Cardiac septum (tissue), 1 donor: ENCODE data around the gene METRNL. TPM values are rescaled to one million over a fixed set of nuclear protein-coding genes. Genes with fewer than 3 reads are reported as not detected.

Experiments
- DNase-seq: peaks from one replicate; pipeline ENCODE4 v3.0.0-alpha.2; 2020; ENCODE audit warnings: low spot score
- intact Hi-C: fragments of 100-400 bp; cut with DNase I; formaldehyde crosslinking; loops from one replicate; pipeline ENCODE4 v1.14.0; 2022
- total RNA-seq: library from RNA; stranded (reverse); fragmentation: NEBNext Ultra II Directional; extraction: Animal tissue kit (Norgen Biotek cat#: 25700); gene quantifications from one replicate; pipeline ENCODE4 v1.2.1, GENCODE V29; 2021
- donor health status: DM: no; HTN: no; CAD: no.

The METRNL gene
- total RNA-seq, 1 donor from 2014 or later = 104 TPM

DNA sequence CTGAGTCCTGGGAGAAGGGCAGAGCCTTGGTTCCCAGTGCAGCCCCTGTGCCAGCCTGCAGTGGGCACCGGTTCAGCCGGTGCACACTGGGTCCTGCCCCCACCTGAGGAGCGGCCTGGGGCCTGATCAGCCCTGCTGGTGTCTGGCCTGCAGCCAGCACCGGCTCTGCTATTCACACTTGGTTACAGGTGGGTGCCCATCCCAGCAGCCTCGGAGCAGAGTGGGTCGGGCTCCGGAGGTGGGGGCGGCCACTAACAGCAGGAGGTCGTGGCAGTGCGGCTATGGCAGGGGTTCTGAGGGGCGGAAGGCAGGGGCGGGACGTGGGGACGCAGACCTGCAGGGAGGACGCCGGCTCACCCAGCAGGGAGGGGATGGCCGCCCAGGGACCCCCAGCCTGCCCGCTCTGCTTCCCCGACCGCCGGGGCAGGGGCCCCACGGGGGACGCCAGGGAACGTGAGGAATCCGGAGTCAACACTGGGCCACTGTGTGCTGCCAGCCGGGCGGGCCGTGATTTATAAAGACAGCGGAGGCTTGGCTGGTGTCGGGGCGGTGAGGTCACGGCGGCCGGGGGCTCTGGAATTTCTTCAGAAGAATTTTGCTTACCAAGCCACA lies 20.3 kb downstream of the METRNL start:
- intact Hi-C loops = no loop called here
- DNase-seq = no peak

GRCh38 chr17:83100220-83100852 lies 20.9 kb downstream of the METRNL start:
- intact Hi-C loops = no loop called here
- DNase-seq = no peak

GRCh38 chr17:83100853-83101391 lies 21.5 kb downstream of the METRNL start:
- intact Hi-C loops = no loop called here
- no peak for DNase-seq

- intact Hi-C loops = no loop called here
- DNase-seq = no peak
Observed at GRCh38 chr17:83101805-83102480, 22.5 kb downstream of the METRNL start.

DNA sequence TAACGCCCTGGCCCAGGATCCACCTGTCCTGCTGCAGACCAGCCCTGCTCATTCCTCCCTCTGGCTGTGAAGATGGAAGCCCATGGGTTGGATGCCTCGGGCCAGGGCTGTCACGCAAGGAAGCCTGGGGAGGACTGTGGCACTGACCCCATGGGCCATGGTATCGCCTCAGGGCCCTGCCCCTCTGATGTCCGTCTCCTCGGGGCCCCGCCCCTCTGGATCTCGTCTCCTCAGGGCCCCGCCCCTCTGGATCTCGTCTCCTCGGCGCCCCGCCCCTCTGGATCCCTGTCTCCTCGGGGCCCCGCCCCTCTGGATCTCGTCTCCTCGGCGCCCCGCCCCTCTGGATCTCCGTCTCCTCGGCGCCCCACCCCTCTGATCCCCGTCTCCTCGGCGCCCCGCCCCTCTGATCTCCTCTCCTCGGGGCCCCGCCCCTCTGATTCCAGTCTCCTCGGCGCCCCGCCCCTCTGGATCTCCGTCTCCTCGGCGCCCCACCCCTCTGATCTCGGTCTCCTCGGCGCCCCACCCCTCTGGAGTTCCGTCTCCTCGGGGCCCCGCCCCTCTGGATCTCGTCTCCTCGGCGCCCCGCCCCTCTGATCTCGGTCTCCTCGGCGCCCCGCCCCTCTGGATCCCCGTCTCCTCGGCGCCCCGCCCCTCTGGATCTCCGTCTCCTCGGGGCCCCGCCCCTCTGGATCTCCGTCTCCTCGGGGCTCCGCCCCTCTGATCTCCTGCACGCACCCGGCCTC lies 24.0 kb downstream of the METRNL start:
- DNase-seq = no peak
- intact Hi-C loops = no loop called here

- intact Hi-C loops = no loop called here
- DNase-seq = no peak
Observed at GRCh38 chr17:83103943-83104311, 24.5 kb downstream of the METRNL start.

DNA sequence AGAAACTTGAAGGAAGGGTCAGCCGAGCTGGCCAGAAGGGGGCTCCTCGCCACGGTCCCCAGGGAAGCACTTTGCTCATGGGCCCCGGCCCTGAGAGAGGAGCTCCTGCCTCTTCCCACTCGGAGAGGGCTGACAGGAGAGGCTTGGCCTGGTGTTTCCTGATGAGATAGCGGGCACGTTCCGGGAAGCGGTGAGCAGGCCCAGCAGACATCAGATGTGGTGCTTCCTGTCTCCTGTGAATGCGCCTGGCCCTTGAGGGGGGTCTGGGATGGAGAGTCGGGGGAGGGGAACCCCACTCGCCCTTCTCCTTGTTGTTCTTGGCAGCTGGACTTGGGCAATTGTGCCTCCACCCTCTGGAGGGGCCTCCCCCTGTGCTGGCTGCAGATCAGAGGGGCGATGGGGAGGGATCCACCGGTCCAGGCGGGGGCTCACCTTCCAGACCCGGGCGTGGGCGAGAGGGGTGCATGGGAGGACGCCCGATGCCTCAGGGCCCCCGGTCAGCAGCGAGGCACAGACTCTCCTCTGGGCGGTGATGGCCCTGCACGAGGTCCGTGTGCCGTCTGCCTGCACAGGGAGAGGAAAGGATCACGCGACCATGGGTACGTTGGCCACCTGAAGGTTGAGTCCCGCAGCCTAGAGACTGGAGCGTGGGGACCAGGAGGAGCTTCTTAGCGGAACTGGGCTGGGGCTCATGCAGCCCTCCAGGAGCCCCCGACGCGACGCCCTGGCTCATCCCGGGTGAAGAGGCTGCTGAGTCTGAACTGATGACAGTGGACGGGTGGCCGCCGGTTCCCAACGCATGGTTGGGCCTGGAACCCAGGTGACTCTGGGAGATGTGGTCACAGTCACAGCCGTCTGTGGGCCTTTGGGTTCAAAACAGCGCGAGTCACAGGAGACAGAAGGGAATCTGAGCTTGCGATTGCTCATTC lies 25.4 kb downstream of the METRNL start:
- DNase-seq = no peak

DNA sequence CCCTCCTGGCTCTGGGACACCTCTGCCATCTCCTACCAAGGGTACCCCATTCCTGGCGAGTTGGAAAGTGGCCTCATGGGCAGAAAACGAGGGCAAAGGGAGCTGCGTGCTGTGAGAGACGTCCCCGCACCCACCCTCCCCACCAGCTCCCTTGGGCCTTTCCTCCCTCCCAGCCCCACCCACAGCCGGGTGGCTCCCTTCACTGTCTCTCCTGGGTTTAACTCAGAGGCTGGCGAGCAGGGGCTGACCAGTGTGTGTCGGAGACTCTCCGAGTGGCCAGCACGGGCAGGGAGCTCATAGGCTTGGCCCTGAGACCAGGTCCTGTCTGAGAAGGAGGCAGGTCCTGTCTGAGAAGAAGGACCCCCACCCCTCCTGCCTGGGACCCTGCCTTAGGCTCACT lies 26.1 kb downstream of the METRNL start:
- DNase-seq = no peak
- intact Hi-C loops = no loop called here

More for the DNA sequence above, 25.4 kb downstream of the METRNL start:
- intact Hi-C loops = no loop called here

GRCh38 chr17:83106056-83106588 lies 26.7 kb downstream of the METRNL start:
- DNase-seq = no peak
- intact Hi-C loops = no loop called here

- no peak for DNase-seq
- intact Hi-C loops = no loop called here
Observed at GRCh38 chr17:83106913-83107655, 27.7 kb downstream of the METRNL start.

GRCh38 chr17:83107656-83108048 lies 28.2 kb downstream of the METRNL start:
- DNase-seq = no peak
- intact Hi-C loops = no loop called here

- DNase-seq = no peak
- intact Hi-C loops = no loop called here
Observed at GRCh38 chr17:83108709-83109108, 29.3 kb downstream of the METRNL start.

GRCh38 chr17:83109386-83109785 lies 30.0 kb downstream of the METRNL start:
- intact Hi-C loops = no loop called here
- no peak for DNase-seq

GRCh38 chr17:83109793-83110645 lies 30.6 kb downstream of the METRNL start:
- intact Hi-C loops = no loop called here
- DNase-seq = peak; percentile 88

DNA sequence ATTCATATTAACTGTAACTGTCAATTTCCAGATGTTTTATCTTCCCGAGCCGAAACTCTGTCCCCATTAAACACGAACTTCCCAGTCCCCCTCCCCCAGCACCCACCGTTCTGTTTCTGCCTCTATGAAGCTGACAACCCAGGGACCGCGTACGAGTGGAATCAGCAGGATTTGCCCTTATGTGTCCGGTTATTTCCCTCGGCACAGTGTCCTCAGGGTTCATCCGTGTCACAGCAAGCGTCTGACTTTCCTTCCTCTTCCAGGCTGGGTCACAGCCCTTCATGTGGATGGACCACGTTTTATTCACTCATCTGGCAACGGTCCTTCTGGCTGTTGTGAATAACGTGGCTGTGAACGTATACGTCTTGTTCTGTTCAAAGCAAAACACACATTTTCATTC lies 31.3 kb downstream of the METRNL start:
- intact Hi-C loops = no loop called here
- DNase-seq = no peak

DNA sequence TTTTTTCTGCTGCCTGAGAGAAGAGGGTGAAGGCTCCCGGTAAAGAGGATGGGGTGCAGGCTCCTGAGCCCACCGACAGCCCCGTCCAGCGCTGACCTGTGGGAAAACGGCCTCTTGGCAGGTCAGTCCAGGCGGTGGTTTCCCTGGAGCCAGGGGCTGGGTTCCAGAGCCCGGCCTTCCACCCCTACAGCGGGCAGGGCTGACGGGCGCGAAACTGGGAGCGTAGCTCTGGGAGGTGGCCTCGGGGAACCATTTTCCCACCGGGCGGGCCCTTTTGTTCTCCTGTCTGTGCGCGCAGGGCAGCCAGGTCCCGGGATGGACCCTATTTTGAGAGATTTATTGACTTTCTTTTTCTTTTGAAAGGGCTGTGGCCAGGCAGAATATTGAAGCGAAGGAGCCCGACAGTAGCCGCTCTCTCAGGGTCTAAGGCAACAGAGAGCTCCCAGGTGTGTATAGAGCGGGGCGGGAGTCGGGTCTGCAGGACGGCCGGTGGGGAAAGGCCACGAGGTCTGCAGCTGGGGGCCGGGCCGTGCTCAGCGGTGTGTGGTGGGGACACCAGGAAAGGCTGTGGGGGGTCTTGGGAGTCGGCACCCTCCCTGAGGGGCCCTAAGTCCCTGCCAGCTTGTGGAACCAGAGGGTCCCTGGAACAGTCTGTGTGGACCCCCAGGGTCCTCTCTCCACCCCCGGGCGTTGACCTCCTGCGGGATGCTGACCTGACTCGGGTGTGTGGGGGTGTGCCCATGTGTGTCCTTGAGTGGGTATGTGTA lies 32.3 kb downstream of the METRNL start:
- intact Hi-C loops = no loop called here
- DNase-seq = no peak

- intact Hi-C loops = no loop called here
- DNase-seq = no peak
Observed at GRCh38 chr17:83113381-83113780, 34.0 kb downstream of the METRNL start.
